ENCODE results near the gene RASD1. TPM values are rescaled to one million over a fixed set of nuclear protein-coding genes. Genes with fewer than 3 reads are reported as not detected.
"Not testable (repeated sequence)": the region's sequence is repeated elsewhere in the genome, so short reads cannot be mapped to it uniquely, and the experiment has no call there.

Gene RASD1
- total RNA-seq, 2 donors from 2014 or later = 124 to 175 TPM

- no peak overlapping the region for H3K4me3 ChIP-seq
- intact Hi-C loops (cut with DNase I) = no loop called here
- no peaks in the 10 kb centered on the region for H3K36me3 ChIP-seq
- WGBS = 92% methylated on average over 4 of the region's 4 CpGs
- TF ChIP-seq POLR2AphosphoS5 (IDR thresholded peaks at IDR 0.05) (no peak), POLR2A (IDR thresholded peaks at IDR 0.05) (no peak), CTCF (IDR thresholded peaks at IDR 0.05) (no peak)
- H3K9me3 ChIP-seq = no peaks in the 10 kb centered on the region
- no peak overlapping the region for H3K27ac ChIP-seq
- no peak for DNase-seq (ENCODE audit: low spot score)
- no peaks in the 10 kb centered on the region for H3K27me3 ChIP-seq (replicated peaks; ENCODE audit: insufficient read depth)
- H3K4me1 ChIP-seq (replicated peaks) = no peaks in the 10 kb centered on the region
These were observed 36.2 kb downstream of the RASD1 start for GRCh38 chr17:17460038-17460437.

GRCh38 chr17:17457680-17458079, 38.5 kb downstream of the RASD1 start:
- H3K36me3 ChIP-seq = no peaks in the 10 kb centered on the region
- H3K4me3 ChIP-seq = no peak overlapping the region
- DNase-seq (ENCODE audit: low spot score) = no peak
- no peaks in the 10 kb centered on the region for H3K9me3 ChIP-seq
- TF ChIP-seq CTCF (IDR thresholded peaks at IDR 0.05) (no peak), POLR2AphosphoS5 (IDR thresholded peaks at IDR 0.05) (no peak), POLR2A (IDR thresholded peaks at IDR 0.05) (no peak)
- H3K27me3 ChIP-seq (replicated peaks; ENCODE audit: insufficient read depth) = no peaks in the 10 kb centered on the region
- no peaks in the 10 kb centered on the region for H3K4me1 ChIP-seq (replicated peaks)
- no peak overlapping the region for H3K27ac ChIP-seq
- WGBS = 54% methylated on average over 2 of the region's 2 CpGs
- intact Hi-C loops (cut with DNase I) = no loop called here

- WGBS = 88% methylated on average over 19 of the region's 19 CpGs
- Histone ChIP-seq H3K4me3 (no peak overlapping the region), H3K36me3 (no peaks in the 10 kb centered on the region), H3K27me3 (replicated peaks; ENCODE audit: insufficient read depth) (no peaks in the 10 kb centered on the region), H3K4me1 (replicated peaks) (no peaks in the 10 kb centered on the region), H3K27ac (no peak overlapping the region), H3K9me3 (no peaks in the 10 kb centered on the region)
- TF ChIP-seq CTCF (IDR thresholded peaks at IDR 0.05) = no peak
- TF ChIP-seq POLR2AphosphoS5 (IDR thresholded peaks at IDR 0.05) = no peak
- no peak for TF ChIP-seq POLR2A (IDR thresholded peaks at IDR 0.05)
- intact Hi-C loops (cut with DNase I) = no loop called here
- DNase-seq (ENCODE audit: low spot score) = no peak
These were observed 39.9 kb downstream of the RASD1 start for GRCh38 chr17:17456251-17456650.

- intact Hi-C loops (cut with DNase I) = no loop called here
- TF ChIP-seq POLR2A (IDR thresholded peaks at IDR 0.05) (no peak), POLR2AphosphoS5 (IDR thresholded peaks at IDR 0.05) (no peak), CTCF (IDR thresholded peaks at IDR 0.05) (no peak)
- no peaks in the 10 kb centered on the region for H3K9me3 ChIP-seq
- no peaks in the 10 kb centered on the region for H3K27me3 ChIP-seq (replicated peaks; ENCODE audit: insufficient read depth)
- no peak overlapping the region for H3K27ac ChIP-seq
- DNase-seq (ENCODE audit: low spot score) = no peak
- H3K4me1 ChIP-seq (replicated peaks) = no peaks in the 10 kb centered on the region
- no peaks in the 10 kb centered on the region for H3K36me3 ChIP-seq
- WGBS = 89% methylated on average over 4 of the region's 4 CpGs
- no peak overlapping the region for H3K4me3 ChIP-seq
These were observed 41.0 kb downstream of the RASD1 start for GRCh38 chr17:17455173-17455572.

GRCh38 chr17:17454700-17455099, 41.5 kb downstream of the RASD1 start:
- H3K4me3 ChIP-seq; H3K36me3 ChIP-seq; H3K27ac ChIP-seq; DNase-seq (ENCODE audit: low spot score); H3K9me3 ChIP-seq; H3K27me3 ChIP-seq (replicated peaks; ENCODE audit: insufficient read depth); intact Hi-C loops (cut with DNase I); H3K4me1 ChIP-seq (replicated peaks): not testable (repeated sequence)
- WGBS = 82% methylated on average over 1 of the region's 1 CpG
